H1 (cell line): ENCODE results near the gene ANXA7. TPM values are rescaled to one million over a fixed set of nuclear protein-coding genes. Genes with fewer than 3 reads are reported as not detected.

Source experiments
- CTCF ChIA-PET: fragments of 300-600 bp; sonication (Branson Sonifier 250); formaldehyde crosslinking; loops from one replicate; lab custom pipeline; 2021; ENCODE audit not compliant: partially characterized antibody; lab: Charles Lee
- POLR2A ChIA-PET: fragments of 300-600 bp; sonication (Branson Sonifier 250); formaldehyde crosslinking; loops from one replicate; lab custom pipeline; 2021; ENCODE audit warnings: inconsistent platforms; ENCODE audit not compliant: partially characterized antibody; lab: Charles Lee
- DNase-seq, 2 experiments: peaks; one replicate each; pipeline versions ENCODE4 v3.0.0 to v3.0.0-alpha.2; 2010 to 2022; ENCODE audit warnings: low spot score in 2 of 2, low read depth in 1 of 2, mixed read lengths in 1 of 2
- FAIRE-seq: peaks from 2 replicates; lab custom pipeline; 2011; peaks lifted over from hg19 to GRCh38; lab: Jason Lieb, UNC
- H2AFZ ChIP-seq: 2 replicates; pipeline ENCODE4 v1.8.1; 2012; ENCODE audit warnings: low read length, inconsistent platforms
- H2AK5ac ChIP-seq: 2 replicates; pipeline ENCODE4 v1.6.1; 2013; ENCODE audit warnings: low read depth, low read length
- H2BK120ac ChIP-seq: replicated peaks from 2 replicates; pipeline ENCODE3; 2013; ENCODE audit warnings: low read depth, low read length, inconsistent platforms
- H2BK12ac ChIP-seq: 2 replicates; pipeline ENCODE4 v1.6.1; 2013; ENCODE audit warnings: low read depth, low read length
- H2BK15ac ChIP-seq: 2 replicates; pipeline ENCODE4 v1.6.1; 2013; ENCODE audit warnings: low read length
- H2BK20ac ChIP-seq: 2 replicates; pipeline ENCODE4 v1.6.1; 2013; ENCODE audit warnings: low read length
- H2BK5ac ChIP-seq: 2 replicates; pipeline ENCODE4 v1.6.1; 2013; ENCODE audit warnings: low read depth, low read length
- H3K14ac ChIP-seq: 2 replicates; pipeline ENCODE4 v1.6.1; 2013; ENCODE audit warnings: inconsistent platforms; ENCODE audit not compliant: insufficient read length
- H3K18ac ChIP-seq: 2 replicates; pipeline ENCODE4 v1.6.1; 2013; ENCODE audit warnings: low read length; ENCODE audit errors: extremely low read depth
- H3K23ac ChIP-seq: 2 replicates; pipeline ENCODE4 v1.6.1; 2013; ENCODE audit warnings: inconsistent platforms; ENCODE audit not compliant: insufficient read length
- H3K23me2 ChIP-seq: 2 replicates; pipeline ENCODE4 v1.6.1; 2013; ENCODE audit warnings: low read depth, low read length
- H3K27ac ChIP-seq: 2 replicates; pipeline ENCODE4 v1.6.1; 2011; ENCODE audit warnings: low read depth, low read length, inconsistent platforms
- H3K27me3 ChIP-seq, 4 experiments: replicated peaks in 1 of 4; 1 replicate in 1 of 4; 2 replicates in 3 of 4; pipeline versions ENCODE4 v1.6.1 to v1.8.1; 2011 to 2013; ENCODE audit warnings: low read length in 3 of 4, mild to moderate bottlenecking in 3 of 4, inconsistent platforms in 2 of 4, mixed read lengths in 2 of 4, moderate library complexity in 1 of 4; ENCODE audit not compliant: control insufficient read depth in 3 of 4, insufficient read depth in 3 of 4; ENCODE audit errors: extremely low read depth in 1 of 4
- H3K36me3 ChIP-seq, 4 experiments: 2 replicates each; pipeline versions ENCODE4 v1.6.1 to v1.8.1; 2011 to 2013; ENCODE audit warnings: mild to moderate bottlenecking in 4 of 4, low read length in 3 of 4, moderate library complexity in 2 of 4, control low read depth in 1 of 4, inconsistent platforms in 1 of 4; ENCODE audit not compliant: insufficient read depth in 4 of 4, control insufficient read depth in 2 of 4
- H3K4ac ChIP-seq: replicated peaks from 2 replicates; pipeline ENCODE3; 2013; ENCODE audit warnings: low read length, low read depth, mixed read lengths, inconsistent platforms; ENCODE audit not compliant: insufficient read length
- H3K4me1 ChIP-seq, 4 experiments: replicated peaks in 1 of 4; 1 replicate in 1 of 4; 2 replicates in 3 of 4; pipeline versions ENCODE4 v1.6.1 to v1.8.1; 2011 to 2013; ENCODE audit warnings: low read length in 3 of 4, inconsistent platforms in 2 of 4, mixed read lengths in 1 of 4; ENCODE audit not compliant: insufficient read depth in 4 of 4, control insufficient read depth in 3 of 4
- H3K4me2 ChIP-seq, 2 experiments: 2 replicates each; pipeline versions ENCODE4 v1.6.1 to v1.8.1; 2011 to 2013; ENCODE audit warnings: low read depth in 2 of 2, low read length in 2 of 2, control low read depth in 1 of 2, inconsistent platforms in 1 of 2, mild to moderate bottlenecking in 1 of 2; ENCODE audit not compliant: insufficient read depth in 1 of 2
- H3K4me3 ChIP-seq, 4 experiments: fragments of 200-600, 300-600 bp in 1 of 4; sonication (generic), shearing (Covaris generic), sonication (Bioruptor Twin) in 1 of 4; 2 replicates each; pipeline versions ENCODE4 v1.5.1 to v1.8.1; 2011 to 2016; ENCODE audit warnings: low read length in 4 of 4, low read depth in 3 of 4, control low read depth in 2 of 4, inconsistent platforms in 2 of 4, mild to moderate bottlenecking in 2 of 4, mixed read lengths in 1 of 4, moderate library complexity in 1 of 4; ENCODE audit not compliant: insufficient read depth in 2 of 4; ENCODE audit errors: extremely low read depth in 1 of 4
- H3K56ac ChIP-seq: replicated peaks from 2 replicates; pipeline ENCODE3; 2013; ENCODE audit warnings: low read depth, mild to moderate bottlenecking, mixed read lengths, low read length, inconsistent platforms; ENCODE audit not compliant: insufficient read length
- H3K79me1 ChIP-seq: 2 replicates; pipeline ENCODE4 v1.6.1; 2013; ENCODE audit warnings: low read depth, low read length, control low read depth
- H3K79me2 ChIP-seq, 2 experiments: 2 replicates each; pipeline versions ENCODE4 v1.6.1 to v1.8.1; 2012 to 2013; ENCODE audit warnings: low read length in 2 of 2, mild to moderate bottlenecking in 2 of 2, inconsistent platforms in 1 of 2; ENCODE audit not compliant: insufficient read depth in 2 of 2, control insufficient read depth in 1 of 2
- H3K9ac ChIP-seq, 4 experiments: replicated peaks in 1 of 4; 1 replicate in 1 of 4; 2 replicates in 3 of 4; pipeline versions ENCODE4 v1.6.1 to v1.8.1; 2011 to 2013; ENCODE audit warnings: low read depth in 3 of 4, low read length in 3 of 4, control low read depth in 2 of 4, mild to moderate bottlenecking in 2 of 4, moderate library complexity in 2 of 4, inconsistent platforms in 1 of 4; ENCODE audit errors: extremely low read depth in 1 of 4
- H3K9me3 ChIP-seq, 2 experiments: 2 replicates each; pipeline versions ENCODE4 v1.6.1 to v1.8.1; 2012 to 2013; ENCODE audit warnings: mild to moderate bottlenecking in 2 of 2, moderate library complexity in 2 of 2, control low read depth in 1 of 2, inconsistent platforms in 1 of 2, low read depth in 1 of 2, low read length in 1 of 2, mixed read lengths in 1 of 2; ENCODE audit not compliant: insufficient read depth in 2 of 2
- H4K20me1 ChIP-seq, 2 experiments: replicated peaks in 1 of 2; 2 replicates each; pipeline versions ENCODE3 to v1.8.1; 2011 to 2013; ENCODE audit warnings: inconsistent platforms in 2 of 2, low read length in 2 of 2, mild to moderate bottlenecking in 1 of 2; ENCODE audit not compliant: insufficient read depth in 2 of 2, control insufficient read depth in 1 of 2
- H4K5ac ChIP-seq: 2 replicates; pipeline ENCODE4 v1.6.1; 2013; ENCODE audit warnings: low read length, low read depth, mixed read lengths, inconsistent platforms; ENCODE audit not compliant: insufficient read length
- H4K8ac ChIP-seq: 2 replicates; pipeline ENCODE4 v1.8.0; 2013; ENCODE audit warnings: mild to moderate bottlenecking, moderate library complexity, low read length, inconsistent platforms; ENCODE audit not compliant: insufficient read depth; ENCODE audit errors: extremely low read depth
- H4K91ac ChIP-seq: replicated peaks from 2 replicates; pipeline ENCODE3; 2013; ENCODE audit warnings: low read length, mixed read lengths, inconsistent platforms; ENCODE audit not compliant: insufficient read length
- GTF2F1 ChIP-seq: IDR thresholded peaks from 2 replicates; pipeline ENCODE4 v1.6.1; 2012; ENCODE audit warnings: low read depth, low read length, improper control_type of control experiment, borderline replicate concordance
- HDAC2 ChIP-seq, 2 experiments: fragments of 300-600 bp in 1 of 2; sonication (generic) in 1 of 2; IDR thresholded peaks; 2 replicates each; pipeline ENCODE4 v1.6.1; 2011 to 2012; ENCODE audit warnings: low read depth in 2 of 2, low read length in 2 of 2, mild to moderate bottlenecking in 2 of 2, moderate library complexity in 2 of 2, borderline replicate concordance in 1 of 2, inconsistent platforms in 1 of 2
- SIRT6 ChIP-seq: IDR thresholded peaks from one replicate; pipeline ENCODE4 v1.7.1; 2012; ENCODE audit warnings: low read length, inconsistent platforms
- WGBS, 2 experiments: shearing (Covaris generic) in 1 of 2; methylation state at CpG; one replicate each; pipeline versions ENCODE4 v1.1.6 to v1.1.7; 2013 to 2015; ENCODE audit warnings: low lambda C conversion rate in 2 of 2, mixed read lengths in 2 of 2, inconsistent platforms in 1 of 2, low coverage in 1 of 2, missing lambda C conversion rate in 1 of 2; ENCODE audit not compliant: insufficient replicate concordance in 2 of 2, insufficient coverage in 1 of 2, insufficient read length in 1 of 2; ENCODE audit errors: extremely low coverage in 1 of 2, missing lambda C conversion rate in 1 of 2; 5-methylcytosine and 5-hydroxymethylcytosine counted together
- polyA plus RNA-seq, 7 experiments: library from polyadenylated mRNA; depleted of rRNA in 3 of 7; stranded (reverse) in 5 of 7; unstranded in 2 of 7; fragments of >200 nt in 5 of 7; fragments of 200-250 nt in 2 of 7; gene quantifications; 1 replicate in 5 of 7; 2 replicates in 1 of 7; 4 replicates in 1 of 7; pipeline versions ENCODE4 v1.2.1 to v1.2.3, GENCODE V29; 2011 to 2013; ENCODE audit warnings: missing spikeins in 2 of 7, mixed read lengths in 2 of 7
- total RNA-seq: library from RNA; stranded (reverse); fragmentation: NEBNext Ultra II Directional; extraction: Animal tissue kit (Norgen Biotek cat#: 25700); gene quantifications from 2 replicates; pipeline ENCODE4 v1.2.1, GENCODE V29; 2021

ANXA7 gene
- total and polyA plus RNA-seq, 2 of the 8 experiments (the other 6 are each of a cell fraction or from before 2014, with no cell fraction given): 37.1 to 63.6 TPM

DNA sequence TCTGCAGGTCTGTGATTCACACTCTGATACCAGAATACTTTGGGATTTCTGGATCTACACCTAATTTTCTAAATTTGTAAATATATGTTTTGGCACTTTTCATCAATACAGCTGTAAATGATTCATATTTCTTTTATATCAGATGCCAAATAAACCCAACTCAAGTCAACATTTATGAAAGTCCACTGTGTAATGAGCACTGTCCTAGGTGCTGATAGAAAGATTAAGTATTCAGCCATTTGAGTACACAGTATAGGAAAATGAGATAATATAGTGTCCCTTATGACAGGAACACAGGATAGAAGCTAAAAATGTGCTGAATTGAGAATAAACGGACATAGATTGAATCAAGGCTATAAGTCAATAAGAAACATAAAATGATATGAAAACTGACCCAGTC lies 6.4 kb downstream of the ANXA7 start:
- POLR2A ChIA-PET: interaction anchor here (0.8 to 2.0 kb wide), 3 partner anchors 9 to 102 kb away, joined by 3 to 6 read pairs (median 3); no protein-coding TSS in a partner anchor
- H3K56ac ChIP-seq: no peak overlapping the region
- no peak overlapping the region for H3K23ac ChIP-seq
- H2AK5ac ChIP-seq: no peak overlapping the region
- FAIRE-seq (no peak), DNase-seq (no peak)
- CTCF ChIA-PET: interaction anchor here (1.2 kb wide), 1 partner anchor 11 kb away, joined by 3 read pairs; no protein-coding TSS in a partner anchor
- TF ChIP-seq SIRT6 (no peak), GTF2F1 (no peak), HDAC2 (IDR thresholded peaks at IDR 0.05; ENCODE audit: borderline replicate concordance in 1 of 2, low read depth in 2 of 2, low read length in 2 of 2) (no peak)
- H3K4me1 ChIP-seq: no peaks in the 10 kb centered on the region
- H3K9me3 ChIP-seq: no peaks in the 10 kb centered on the region
- no peak overlapping the region for H3K4me2 ChIP-seq
- H2BK120ac ChIP-seq: no peak overlapping the region
- H3K79me2 ChIP-seq: peaks cover 3 to 81% of the 10 kb centered on the region in 2 experiments; a peak in 3 of 4 replicates
- 91% methylated on average over 1 of the region's 1 CpG; no CpG with 5 or more reads in 1 of the 2 experiments for WGBS, 2 experiments
- no peak overlapping the region for H2AFZ ChIP-seq
- no peaks in the 10 kb centered on the region for H3K23me2 ChIP-seq
- H4K5ac ChIP-seq: no peak overlapping the region
- no peak overlapping the region for H3K4ac ChIP-seq
- H2BK20ac ChIP-seq: no peak overlapping the region
- peaks cover 4% of the 10 kb centered on the region for H3K79me1 ChIP-seq
- no peak overlapping the region for H2BK12ac ChIP-seq
- no peaks in the 10 kb centered on the region for H3K27me3 ChIP-seq
- H2BK15ac ChIP-seq: no peak overlapping the region
- H3K4me3 ChIP-seq: no peak overlapping the region
- H4K20me1 ChIP-seq: peaks cover 0 to 7% of the 10 kb centered on the region in 2 experiments
- H2BK5ac ChIP-seq: no peak overlapping the region
- no peak overlapping the region for H3K14ac ChIP-seq
- no peak overlapping the region for H4K8ac ChIP-seq
- H3K18ac ChIP-seq: no peak overlapping the region
- no peak overlapping the region for H3K27ac ChIP-seq
- H3K36me3 ChIP-seq: no peaks in the 10 kb centered on the region; a peak in 1 of 8 replicates
- H3K9ac ChIP-seq: no peak overlapping the region
- no peak overlapping the region for H4K91ac ChIP-seq
